GM12892 (cell line): Measurements from ENCODE around the gene DIABLO.

ENCODE experiments used
- POLR2A ChIP-seq: IDR thresholded peaks from 2 replicates; pipeline ENCODE4 v1.6.1; 2011; ENCODE audit warnings: low read depth, low read length, control low read depth
- POLR2AphosphoS5 ChIP-seq: IDR thresholded peaks from 2 replicates; pipeline ENCODE4 v1.6.1; 2011; ENCODE audit warnings: low read depth, low read length, control low read depth
- TAF1 ChIP-seq: IDR thresholded peaks from 2 replicates; pipeline ENCODE4 v1.6.1; 2011; ENCODE audit warnings: low read depth, mild to moderate bottlenecking, control low read depth, low read length, borderline replicate concordance

DNA sequence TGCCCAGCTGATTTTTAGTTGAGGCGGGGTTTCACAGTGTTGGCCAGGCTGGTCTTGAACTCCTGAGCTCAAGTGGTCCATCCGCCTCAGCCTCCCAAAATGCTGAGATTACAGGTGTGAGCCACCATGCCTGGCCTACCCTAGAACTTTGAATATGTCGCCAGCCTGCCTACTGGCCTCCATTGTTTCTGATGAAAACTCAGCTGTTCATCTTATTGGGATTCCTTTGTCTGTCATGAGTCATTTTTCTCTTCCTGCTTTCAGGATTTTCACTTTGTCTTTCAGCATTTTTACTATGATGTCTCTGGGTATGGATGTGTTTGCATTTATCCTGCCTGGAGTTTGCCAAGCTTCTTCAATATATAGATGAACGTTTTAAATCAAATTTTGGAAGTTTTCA is 30.4 kb downstream of the DIABLO start:
- TF ChIP-seq POLR2AphosphoS5 (no peak), POLR2A (no peak), TAF1 (no peak)
